Hepatocyte (in vitro differentiated cells): ENCODE measurements around the gene IL2.

Experiments used
- CTCF ChIP-seq: fragments of 200-600 bp; sonication (generic); IDR thresholded peaks from 2 replicates; pipeline ENCODE4 v1.5.1; 2016; ENCODE audit warnings: antibody characterized with exemption, mild to moderate bottlenecking; ENCODE audit not compliant: poor library complexity
- EZH2 ChIP-seq: fragments of 200-600 bp; sonication (generic); IDR thresholded peaks from 2 replicates; pipeline ENCODE4 v1.6.1; 2016; ENCODE audit warnings: antibody characterized with exemption, mild to moderate bottlenecking, borderline replicate concordance

- TF ChIP-seq CTCF (no peak), EZH2 (no peak)
Measured at GRCh38 chr4:122423246-122423645, 33.3 kb downstream of the IL2 start.
